H1 (cell line): ENCODE results near the gene DLX4. TPM values are rescaled to one million over a fixed set of nuclear protein-coding genes. Genes with fewer than 3 reads are reported as not detected.

Source experiments
- CTCF ChIA-PET: fragments of 300-600 bp; sonication (Branson Sonifier 250); formaldehyde crosslinking; loops from one replicate; lab custom pipeline; 2021; ENCODE audit not compliant: partially characterized antibody; lab: Charles Lee
- POLR2A ChIA-PET: fragments of 300-600 bp; sonication (Branson Sonifier 250); formaldehyde crosslinking; loops from one replicate; lab custom pipeline; 2021; ENCODE audit warnings: inconsistent platforms; ENCODE audit not compliant: partially characterized antibody; lab: Charles Lee
- DNase-seq, 2 experiments: peaks; one replicate each; pipeline versions ENCODE4 v3.0.0 to v3.0.0-alpha.2; 2010 to 2022; ENCODE audit warnings: low spot score in 2 of 2, low read depth in 1 of 2, mixed read lengths in 1 of 2
- FAIRE-seq: peaks from 2 replicates; lab custom pipeline; 2011; peaks lifted over from hg19 to GRCh38; lab: Jason Lieb, UNC
- H2AFZ ChIP-seq: 2 replicates; pipeline ENCODE4 v1.8.1; 2012; ENCODE audit warnings: low read length, inconsistent platforms
- H2AK5ac ChIP-seq: 2 replicates; pipeline ENCODE4 v1.6.1; 2013; ENCODE audit warnings: low read depth, low read length
- H2BK120ac ChIP-seq: replicated peaks from 2 replicates; pipeline ENCODE3; 2013; ENCODE audit warnings: low read depth, low read length, inconsistent platforms
- H2BK12ac ChIP-seq: 2 replicates; pipeline ENCODE4 v1.6.1; 2013; ENCODE audit warnings: low read depth, low read length
- H2BK15ac ChIP-seq: 2 replicates; pipeline ENCODE4 v1.6.1; 2013; ENCODE audit warnings: low read length
- H2BK20ac ChIP-seq: 2 replicates; pipeline ENCODE4 v1.6.1; 2013; ENCODE audit warnings: low read length
- H2BK5ac ChIP-seq: 2 replicates; pipeline ENCODE4 v1.6.1; 2013; ENCODE audit warnings: low read depth, low read length
- H3K14ac ChIP-seq: 2 replicates; pipeline ENCODE4 v1.6.1; 2013; ENCODE audit warnings: inconsistent platforms; ENCODE audit not compliant: insufficient read length
- H3K18ac ChIP-seq: 2 replicates; pipeline ENCODE4 v1.6.1; 2013; ENCODE audit warnings: low read length; ENCODE audit errors: extremely low read depth
- H3K23ac ChIP-seq: 2 replicates; pipeline ENCODE4 v1.6.1; 2013; ENCODE audit warnings: inconsistent platforms; ENCODE audit not compliant: insufficient read length
- H3K23me2 ChIP-seq: 2 replicates; pipeline ENCODE4 v1.6.1; 2013; ENCODE audit warnings: low read depth, low read length
- H3K27ac ChIP-seq: 2 replicates; pipeline ENCODE4 v1.6.1; 2011; ENCODE audit warnings: low read depth, low read length, inconsistent platforms
- H3K27me3 ChIP-seq, 4 experiments: replicated peaks in 1 of 4; 1 replicate in 1 of 4; 2 replicates in 3 of 4; pipeline versions ENCODE4 v1.6.1 to v1.8.1; 2011 to 2013; ENCODE audit warnings: low read length in 3 of 4, mild to moderate bottlenecking in 3 of 4, inconsistent platforms in 2 of 4, mixed read lengths in 2 of 4, moderate library complexity in 1 of 4; ENCODE audit not compliant: control insufficient read depth in 3 of 4, insufficient read depth in 3 of 4; ENCODE audit errors: extremely low read depth in 1 of 4
- H3K36me3 ChIP-seq, 4 experiments: 2 replicates each; pipeline versions ENCODE4 v1.6.1 to v1.8.1; 2011 to 2013; ENCODE audit warnings: mild to moderate bottlenecking in 4 of 4, low read length in 3 of 4, moderate library complexity in 2 of 4, control low read depth in 1 of 4, inconsistent platforms in 1 of 4; ENCODE audit not compliant: insufficient read depth in 4 of 4, control insufficient read depth in 2 of 4
- H3K4ac ChIP-seq: replicated peaks from 2 replicates; pipeline ENCODE3; 2013; ENCODE audit warnings: low read length, low read depth, mixed read lengths, inconsistent platforms; ENCODE audit not compliant: insufficient read length
- H3K4me1 ChIP-seq, 4 experiments: replicated peaks in 1 of 4; 1 replicate in 1 of 4; 2 replicates in 3 of 4; pipeline versions ENCODE4 v1.6.1 to v1.8.1; 2011 to 2013; ENCODE audit warnings: low read length in 3 of 4, inconsistent platforms in 2 of 4, mixed read lengths in 1 of 4; ENCODE audit not compliant: insufficient read depth in 4 of 4, control insufficient read depth in 3 of 4
- H3K4me2 ChIP-seq, 2 experiments: 2 replicates each; pipeline versions ENCODE4 v1.6.1 to v1.8.1; 2011 to 2013; ENCODE audit warnings: low read depth in 2 of 2, low read length in 2 of 2, control low read depth in 1 of 2, inconsistent platforms in 1 of 2, mild to moderate bottlenecking in 1 of 2; ENCODE audit not compliant: insufficient read depth in 1 of 2
- H3K4me3 ChIP-seq, 4 experiments: fragments of 200-600, 300-600 bp in 1 of 4; sonication (generic), shearing (Covaris generic), sonication (Bioruptor Twin) in 1 of 4; 2 replicates each; pipeline versions ENCODE4 v1.5.1 to v1.8.1; 2011 to 2016; ENCODE audit warnings: low read length in 4 of 4, low read depth in 3 of 4, control low read depth in 2 of 4, inconsistent platforms in 2 of 4, mild to moderate bottlenecking in 2 of 4, mixed read lengths in 1 of 4, moderate library complexity in 1 of 4; ENCODE audit not compliant: insufficient read depth in 2 of 4; ENCODE audit errors: extremely low read depth in 1 of 4
- H3K56ac ChIP-seq: replicated peaks from 2 replicates; pipeline ENCODE3; 2013; ENCODE audit warnings: low read depth, mild to moderate bottlenecking, mixed read lengths, low read length, inconsistent platforms; ENCODE audit not compliant: insufficient read length
- H3K79me1 ChIP-seq: 2 replicates; pipeline ENCODE4 v1.6.1; 2013; ENCODE audit warnings: low read depth, low read length, control low read depth
- H3K79me2 ChIP-seq, 2 experiments: 2 replicates each; pipeline versions ENCODE4 v1.6.1 to v1.8.1; 2012 to 2013; ENCODE audit warnings: low read length in 2 of 2, mild to moderate bottlenecking in 2 of 2, inconsistent platforms in 1 of 2; ENCODE audit not compliant: insufficient read depth in 2 of 2, control insufficient read depth in 1 of 2
- H3K9ac ChIP-seq, 4 experiments: replicated peaks in 1 of 4; 1 replicate in 1 of 4; 2 replicates in 3 of 4; pipeline versions ENCODE4 v1.6.1 to v1.8.1; 2011 to 2013; ENCODE audit warnings: low read depth in 3 of 4, low read length in 3 of 4, control low read depth in 2 of 4, mild to moderate bottlenecking in 2 of 4, moderate library complexity in 2 of 4, inconsistent platforms in 1 of 4; ENCODE audit errors: extremely low read depth in 1 of 4
- H3K9me3 ChIP-seq, 2 experiments: 2 replicates each; pipeline versions ENCODE4 v1.6.1 to v1.8.1; 2012 to 2013; ENCODE audit warnings: mild to moderate bottlenecking in 2 of 2, moderate library complexity in 2 of 2, control low read depth in 1 of 2, inconsistent platforms in 1 of 2, low read depth in 1 of 2, low read length in 1 of 2, mixed read lengths in 1 of 2; ENCODE audit not compliant: insufficient read depth in 2 of 2
- H4K20me1 ChIP-seq, 2 experiments: replicated peaks in 1 of 2; 2 replicates each; pipeline versions ENCODE3 to v1.8.1; 2011 to 2013; ENCODE audit warnings: inconsistent platforms in 2 of 2, low read length in 2 of 2, mild to moderate bottlenecking in 1 of 2; ENCODE audit not compliant: insufficient read depth in 2 of 2, control insufficient read depth in 1 of 2
- H4K5ac ChIP-seq: 2 replicates; pipeline ENCODE4 v1.6.1; 2013; ENCODE audit warnings: low read length, low read depth, mixed read lengths, inconsistent platforms; ENCODE audit not compliant: insufficient read length
- H4K8ac ChIP-seq: 2 replicates; pipeline ENCODE4 v1.8.0; 2013; ENCODE audit warnings: mild to moderate bottlenecking, moderate library complexity, low read length, inconsistent platforms; ENCODE audit not compliant: insufficient read depth; ENCODE audit errors: extremely low read depth
- H4K91ac ChIP-seq: replicated peaks from 2 replicates; pipeline ENCODE3; 2013; ENCODE audit warnings: low read length, mixed read lengths, inconsistent platforms; ENCODE audit not compliant: insufficient read length
- BCL11A ChIP-seq, 2 experiments: IDR thresholded peaks; one replicate each; pipeline ENCODE4 v1.6.1; 2011; ENCODE audit warnings: low read depth in 2 of 2, low read length in 2 of 2, mild to moderate bottlenecking in 2 of 2
- JUND ChIP-seq: IDR thresholded peaks from 2 replicates; pipeline ENCODE4 v1.6.1; 2011; ENCODE audit warnings: mild to moderate bottlenecking, improper control_type of control experiment, low read length
- POLR2A ChIP-seq, 2 experiments: IDR thresholded peaks; 1 replicate in 1 of 2; 2 replicates in 1 of 2; pipeline ENCODE4 v1.6.1; 2011; ENCODE audit warnings: low read depth in 2 of 2, low read length in 2 of 2, mild to moderate bottlenecking in 2 of 2; ENCODE audit errors: control extremely low read depth in 1 of 2
- POU5F1 ChIP-seq: IDR thresholded peaks from 2 replicates; pipeline ENCODE4 v1.6.1; 2011; ENCODE audit warnings: low read depth, mild to moderate bottlenecking, low read length, moderate library complexity
- RAD21 ChIP-seq, 2 experiments: IDR thresholded peaks in 1 of 2; conservative IDR thresholded peaks in 1 of 2; 2 replicates each; pipeline ENCODE4 v1.6.1; 2011; ENCODE audit warnings: low read depth in 2 of 2, low read length in 2 of 2, improper control_type of control experiment in 1 of 2, inconsistent platforms in 1 of 2, mild to moderate bottlenecking in 1 of 2, moderate library complexity in 1 of 2
- SAP30 ChIP-seq: fragments of 300-600 bp; sonication (generic); IDR thresholded peaks from 2 replicates; pipeline ENCODE4 v1.7.1; 2012; ENCODE audit warnings: low read length, moderate library complexity, mild to moderate bottlenecking, inconsistent platforms; ENCODE audit not compliant: insufficient read depth, insufficient replicate concordance
- WGBS, 2 experiments: shearing (Covaris generic) in 1 of 2; methylation state at CpG; one replicate each; pipeline versions ENCODE4 v1.1.6 to v1.1.7; 2013 to 2015; ENCODE audit warnings: low lambda C conversion rate in 2 of 2, mixed read lengths in 2 of 2, inconsistent platforms in 1 of 2, low coverage in 1 of 2, missing lambda C conversion rate in 1 of 2; ENCODE audit not compliant: insufficient replicate concordance in 2 of 2, insufficient coverage in 1 of 2, insufficient read length in 1 of 2; ENCODE audit errors: extremely low coverage in 1 of 2, missing lambda C conversion rate in 1 of 2; 5-methylcytosine and 5-hydroxymethylcytosine counted together
- polyA plus RNA-seq, 7 experiments: library from polyadenylated mRNA; depleted of rRNA in 3 of 7; stranded (reverse) in 5 of 7; unstranded in 2 of 7; fragments of >200 nt in 5 of 7; fragments of 200-250 nt in 2 of 7; gene quantifications; 1 replicate in 5 of 7; 2 replicates in 1 of 7; 4 replicates in 1 of 7; pipeline versions ENCODE4 v1.2.1 to v1.2.3, GENCODE V29; 2011 to 2013; ENCODE audit warnings: missing spikeins in 2 of 7, mixed read lengths in 2 of 7
- total RNA-seq: library from RNA; stranded (reverse); fragmentation: NEBNext Ultra II Directional; extraction: Animal tissue kit (Norgen Biotek cat#: 25700); gene quantifications from 2 replicates; pipeline ENCODE4 v1.2.1, GENCODE V29; 2021

The DLX4 gene
- total and polyA plus RNA-seq, 2 of the 8 experiments (the other 6 are each of a cell fraction or from before 2014, with no cell fraction given): 0.67 to 0.80 TPM

GRCh38 chr17:49959183-49959935 is 9.6 kb upstream of the DLX4 start:
- FAIRE-seq (no peak), DNase-seq (no peak)
- Histone ChIP-seq H3K4me1 (peaks cover 0 to 20% (median 14%) of the 10 kb centered on the region in 4 experiments; a peak in 6 of 7 replicates), H3K36me3 (no peaks in the 10 kb centered on the region), H2AFZ (no peak overlapping the region), H3K9ac (no peak overlapping the region), H3K79me2 (no peaks in the 10 kb centered on the region), H2BK12ac (no peak overlapping the region), H2BK5ac (no peak overlapping the region), H2BK15ac (no peak overlapping the region), H4K8ac (no peak overlapping the region), H3K14ac (no peak overlapping the region), H4K20me1 (peaks cover 3 to 6% of the 10 kb centered on the region in 2 experiments), H3K4me3 (no peak overlapping the region), H3K79me1 (no peaks in the 10 kb centered on the region), H3K27ac (no peak overlapping the region), H2AK5ac (0 out of 2 replicates have a peak overlapping the region, but pooled peaks have one; percentile 53), H3K27me3 (peaks cover 21 to 36% (median 31%) of the 10 kb centered on the region in 4 experiments), H2BK20ac (no peak overlapping the region), H3K4ac (no peak overlapping the region), H3K56ac (no peak overlapping the region), H4K5ac (no peak overlapping the region), H3K23ac (no peak overlapping the region), H3K4me2 (no peak overlapping the region)
- ChIA-PET POLR2A (interaction anchor here (0.9 kb wide), 1 partner anchor 143 kb away, joined by 3 read pairs; no protein-coding TSS in a partner anchor), CTCF (interaction anchor here (0.7 to 16.9 kb wide), 9 partner anchors 11 to 116 kb away, joined by 3 to 275 read pairs (median 3); partner anchors contain the start of gene DLX3)
- TF ChIP-seq RAD21 (IDR thresholded peaks at IDR 0.05 in 1 of 2, conservative IDR thresholded peaks at IDR 0.05 in 1 of 2; ENCODE audit: low read depth in 2 of 2, low read length in 2 of 2): no peak
- TF ChIP-seq BCL11A (IDR thresholded peaks at IDR 0.05; ENCODE audit: low read depth in 2 of 2, low read length in 2 of 2): no peak
- TF ChIP-seq POU5F1: no peak
- no peak for TF ChIP-seq SAP30
- no peak for TF ChIP-seq JUND
- no peak for TF ChIP-seq POLR2A (IDR thresholded peaks at IDR 0.05; ENCODE audit: control extremely low read depth in 1 of 2, low read depth in 2 of 2, low read length in 2 of 2)
- TF ChIP-seq, all 59 proteins: peak for 0
- H3K23me2 ChIP-seq: peaks cover 8% of the 10 kb centered on the region; the same call in 1 of the 2 replicates
- WGBS, 2 experiments: 76% methylated on average over 7 of the region's 8 CpGs; no CpG with 5 or more reads in 1 of the 2 experiments
- no peaks in the 10 kb centered on the region for H3K9me3 ChIP-seq
- H4K91ac ChIP-seq: no peak overlapping the region
- H3K18ac ChIP-seq: no peak overlapping the region
- no peak overlapping the region for H2BK120ac ChIP-seq
